WERI-Rb-1 (cell line): ENCODE results near the gene NRIP3.

Experiments used
- DNase-seq: peaks from one replicate; pipeline ENCODE4 v3.0.0-alpha.2; 2020
- H3K27ac ChIP-seq: fragments of 250-450 bp; sonication (Bioruptor Pico); 2 replicates; pipeline ENCODE4 v1.5.1; 2020; ENCODE audit warnings: mild to moderate bottlenecking, moderate library complexity
- H3K27me3 ChIP-seq: fragments of 250-450 bp; sonication (Bioruptor Pico); 2 replicates; pipeline ENCODE4 v1.5.1; 2021; ENCODE audit warnings: mild to moderate bottlenecking, low read depth, moderate library complexity; ENCODE audit not compliant: insufficient read depth, severe bottlenecking
- H3K36me3 ChIP-seq: fragments of 250-450 bp; sonication (Bioruptor Pico); 2 replicates; pipeline ENCODE4 v1.5.1; 2020; ENCODE audit warnings: mild to moderate bottlenecking, moderate library complexity
- H3K4me3 ChIP-seq: 2 replicates; pipeline ENCODE4 v1.5.1; 2011; ENCODE audit warnings: low read depth, mild to moderate bottlenecking, control low read depth, low read length
- H3K9me3 ChIP-seq: fragments of 250-450 bp; sonication (Bioruptor Pico); 2 replicates; pipeline ENCODE4 v1.5.1; 2021; ENCODE audit warnings: mild to moderate bottlenecking, moderate library complexity; ENCODE audit not compliant: severe bottlenecking
- CTCF ChIP-seq: IDR thresholded peaks from 2 replicates; pipeline ENCODE4 v1.5.1; 2011; ENCODE audit warnings: low read depth, mild to moderate bottlenecking, control low read depth, inconsistent platforms, low read length

The NRIP3 gene

GRCh38 chr11:9005087-9005486 lies 1.3 kb upstream of the NRIP3 start:
- Histone ChIP-seq H3K4me3 (no peak overlapping the region), H3K27me3 (no peaks in the 10 kb centered on the region), H3K27ac (no peak overlapping the region), H3K36me3 (no peaks in the 10 kb centered on the region), H3K9me3 (peaks cover 7% of the 10 kb centered on the region)
- DNase-seq: no peak
- TF ChIP-seq CTCF: no peak

- no peak for TF ChIP-seq CTCF
- Histone ChIP-seq H3K9me3 (no peaks in the 10 kb centered on the region), H3K27me3 (no peaks in the 10 kb centered on the region), H3K36me3 (no peaks in the 10 kb centered on the region), H3K27ac (no peak overlapping the region), H3K4me3 (no peak overlapping the region)
- no peak for DNase-seq
These were observed 554 bp upstream of the NRIP3 start for GRCh38 chr11:9004183-9004926.

DNA sequence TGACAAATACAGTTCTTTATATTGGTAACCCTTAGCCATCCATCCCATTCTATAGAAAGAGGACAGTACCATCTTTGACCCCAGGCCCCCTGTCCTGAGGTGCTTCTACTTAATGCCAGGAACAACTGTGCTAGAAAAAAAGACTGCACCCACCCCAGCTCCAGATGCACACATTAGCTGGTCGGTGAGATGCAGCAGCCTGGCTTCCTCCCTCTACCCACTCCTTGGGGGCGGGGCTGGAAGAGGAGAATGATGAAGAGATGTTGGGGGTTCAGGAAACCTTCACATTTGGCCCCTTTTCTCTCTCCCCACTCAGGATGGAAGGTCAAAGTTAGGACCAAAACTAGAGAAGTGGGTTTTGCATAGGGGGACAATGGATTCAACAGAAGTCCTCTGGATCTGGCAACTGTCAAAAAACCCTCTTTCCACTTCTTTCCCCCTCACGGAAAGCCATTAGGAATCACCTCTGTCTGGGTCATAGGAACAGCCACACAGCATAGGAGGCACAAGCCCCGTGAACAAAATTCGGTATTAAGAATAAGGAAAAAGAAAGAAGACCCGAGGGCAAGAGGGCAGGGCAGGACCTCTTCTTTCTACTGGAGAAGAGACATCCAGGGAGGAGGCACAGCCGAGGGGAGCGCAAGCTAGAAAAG lies 755 bp downstream of the NRIP3 start:
- Histone ChIP-seq H3K27me3 (no peaks in the 10 kb centered on the region), H3K9me3 (no peaks in the 10 kb centered on the region), H3K27ac (no peak overlapping the region), H3K4me3 (peak overlapping the region; percentile 63), H3K36me3 (no peaks in the 10 kb centered on the region)
- peak; percentile 18 for DNase-seq
- no peak for TF ChIP-seq CTCF

GRCh38 chr11:9001736-9002135 lies 2.1 kb downstream of the NRIP3 start:
- no peak for DNase-seq
- H3K36me3 ChIP-seq: no peaks in the 10 kb centered on the region
- no peak overlapping the region for H3K27ac ChIP-seq
- H3K9me3 ChIP-seq: no peaks in the 10 kb centered on the region
- no peaks in the 10 kb centered on the region for H3K27me3 ChIP-seq
- no peak overlapping the region for H3K4me3 ChIP-seq
- TF ChIP-seq CTCF: no peak

DNA sequence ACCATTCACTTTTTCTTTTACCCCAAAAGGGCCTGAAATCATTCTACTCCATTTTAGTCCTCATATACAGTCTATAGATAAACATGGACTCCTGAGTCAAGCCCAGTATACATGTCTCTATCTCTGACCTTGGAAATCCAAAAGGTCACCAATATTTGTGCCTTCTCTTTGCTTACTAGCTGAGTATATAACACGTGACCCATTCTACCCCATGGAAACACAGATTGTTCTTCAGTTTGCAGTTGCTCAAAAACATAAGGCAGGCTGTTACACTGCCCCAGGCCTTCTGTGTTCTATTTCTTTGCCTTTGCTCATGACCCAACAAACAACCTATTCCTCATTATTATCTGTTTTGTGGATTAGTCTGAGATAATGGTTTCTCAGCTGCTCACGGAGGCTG lies 5.8 kb downstream of the NRIP3 start:
- TF ChIP-seq CTCF: no peak
- H3K9me3 ChIP-seq: no peaks in the 10 kb centered on the region
- no peak overlapping the region for H3K4me3 ChIP-seq
- H3K36me3 ChIP-seq: no peaks in the 10 kb centered on the region
- H3K27ac ChIP-seq: no peak overlapping the region
- H3K27me3 ChIP-seq: no peaks in the 10 kb centered on the region
- DNase-seq: no peak

DNA sequence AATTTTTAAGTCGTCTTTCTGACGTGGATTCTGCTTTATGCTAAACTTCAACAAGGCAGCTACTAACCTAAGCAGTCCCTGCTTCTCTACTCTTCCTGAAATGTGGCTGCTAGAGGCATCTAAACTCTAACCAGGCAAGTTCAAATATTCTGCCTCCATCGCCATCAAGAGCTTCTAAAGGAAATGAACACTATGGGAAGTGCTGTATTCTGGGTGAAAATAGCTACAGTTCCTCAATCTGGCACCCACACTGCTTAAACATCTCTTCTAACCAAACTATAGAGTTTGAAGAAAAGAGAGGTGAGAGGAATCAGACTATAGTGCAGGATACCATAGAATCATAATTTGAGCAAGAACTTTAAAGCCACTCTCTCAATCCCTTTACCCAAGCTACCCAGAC lies 6.3 kb downstream of the NRIP3 start:
- no peak overlapping the region for H3K4me3 ChIP-seq

More for the DNA sequence above, 6.3 kb downstream of the NRIP3 start:
- no peak for TF ChIP-seq CTCF
- no peaks in the 10 kb centered on the region for H3K27me3 ChIP-seq
- no peaks in the 10 kb centered on the region for H3K9me3 ChIP-seq
- H3K36me3 ChIP-seq: no peaks in the 10 kb centered on the region
- H3K27ac ChIP-seq: no peak overlapping the region
- DNase-seq: no peak
